GM21528 (cell line): ENCODE results near the gene ATAD3A.
"Not testable (repeated sequence)": the region's sequence is repeated elsewhere in the genome, so short reads cannot be mapped to it uniquely, and the experiment has no call there.

Source experiments
- ATAC-seq: cut with Tn5 transposase; IDR thresholded peaks from one replicate; pipeline ENCODE4 v1.9.1; 2021; ENCODE audit warnings: mild to moderate bottlenecking, moderate library complexity; ENCODE audit not compliant: unreplicated experiment, low FRiP score

Gene ATAD3A

DNA sequence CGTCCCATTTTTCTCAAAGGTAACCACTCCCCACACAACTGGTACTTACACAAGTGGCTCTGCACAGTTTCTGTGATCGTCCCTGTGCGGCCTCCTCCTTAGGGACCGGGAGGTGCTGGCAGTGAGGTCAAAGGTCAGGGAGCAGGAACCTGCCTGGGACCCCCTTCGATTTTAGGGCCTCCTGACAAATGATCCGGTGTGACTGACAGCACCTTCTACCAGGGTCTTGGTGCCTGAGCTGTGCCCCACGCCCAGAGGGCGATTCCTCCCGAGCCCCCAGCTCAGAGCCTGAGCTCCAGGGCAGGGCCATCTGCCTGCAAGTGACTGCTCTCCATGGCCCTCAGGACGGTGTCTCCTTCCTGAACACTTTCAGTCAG, 40.3 kb downstream of the ATAD3A start:
- ATAC-seq: no peak

DNA sequence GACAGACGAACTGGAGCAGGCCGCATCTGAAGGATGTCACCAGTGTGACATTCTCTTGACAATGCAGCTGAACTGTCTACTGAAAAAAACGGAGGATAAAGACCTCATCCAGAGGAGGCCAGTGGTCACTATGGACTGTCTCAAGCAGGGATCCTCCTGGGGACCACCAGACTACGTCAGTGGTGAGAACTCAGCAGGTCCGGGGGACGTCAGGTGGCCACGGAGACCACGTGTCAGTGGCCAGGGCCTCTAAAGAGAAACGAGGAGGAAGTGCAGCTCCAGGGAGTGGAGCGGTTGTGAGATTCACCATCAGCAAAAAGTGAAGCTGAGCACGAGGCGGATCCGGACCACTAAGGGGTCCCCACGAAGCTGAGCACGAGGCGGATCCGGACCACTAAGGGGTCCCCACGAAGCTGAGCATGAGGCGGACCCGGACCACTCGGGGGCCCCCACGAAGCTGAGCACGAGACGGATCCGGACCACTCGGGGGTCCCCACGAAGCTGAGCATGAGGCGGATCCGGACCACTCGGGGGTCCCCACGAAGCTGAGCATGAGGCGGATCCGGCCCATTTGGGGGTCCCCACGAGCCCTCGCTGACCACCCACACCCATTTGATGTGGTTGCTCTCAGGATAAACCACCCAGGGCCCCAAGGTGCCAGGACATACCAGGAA, 42.0 kb downstream of the ATAD3A start:
- no peak for ATAC-seq

DNA sequence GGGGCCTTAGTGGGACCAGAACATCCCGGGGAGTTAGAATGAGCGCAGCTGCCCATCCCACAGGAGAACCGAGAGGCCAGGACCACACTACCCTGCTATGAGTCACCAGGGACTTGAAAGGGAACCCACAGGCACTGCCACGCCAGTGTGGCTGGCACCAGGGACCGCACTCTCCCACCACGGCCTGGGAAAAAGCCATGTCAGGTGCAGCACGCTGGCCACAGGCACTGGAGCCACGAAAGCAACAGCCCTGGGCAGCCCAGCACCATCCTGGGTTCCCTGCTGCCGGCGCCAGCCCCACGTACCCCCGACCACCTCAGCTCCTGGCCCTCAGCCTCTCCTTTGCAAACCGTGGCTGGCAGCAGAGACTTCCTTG, 42.6 kb downstream of the ATAD3A start:
- no peak for ATAC-seq

DNA sequence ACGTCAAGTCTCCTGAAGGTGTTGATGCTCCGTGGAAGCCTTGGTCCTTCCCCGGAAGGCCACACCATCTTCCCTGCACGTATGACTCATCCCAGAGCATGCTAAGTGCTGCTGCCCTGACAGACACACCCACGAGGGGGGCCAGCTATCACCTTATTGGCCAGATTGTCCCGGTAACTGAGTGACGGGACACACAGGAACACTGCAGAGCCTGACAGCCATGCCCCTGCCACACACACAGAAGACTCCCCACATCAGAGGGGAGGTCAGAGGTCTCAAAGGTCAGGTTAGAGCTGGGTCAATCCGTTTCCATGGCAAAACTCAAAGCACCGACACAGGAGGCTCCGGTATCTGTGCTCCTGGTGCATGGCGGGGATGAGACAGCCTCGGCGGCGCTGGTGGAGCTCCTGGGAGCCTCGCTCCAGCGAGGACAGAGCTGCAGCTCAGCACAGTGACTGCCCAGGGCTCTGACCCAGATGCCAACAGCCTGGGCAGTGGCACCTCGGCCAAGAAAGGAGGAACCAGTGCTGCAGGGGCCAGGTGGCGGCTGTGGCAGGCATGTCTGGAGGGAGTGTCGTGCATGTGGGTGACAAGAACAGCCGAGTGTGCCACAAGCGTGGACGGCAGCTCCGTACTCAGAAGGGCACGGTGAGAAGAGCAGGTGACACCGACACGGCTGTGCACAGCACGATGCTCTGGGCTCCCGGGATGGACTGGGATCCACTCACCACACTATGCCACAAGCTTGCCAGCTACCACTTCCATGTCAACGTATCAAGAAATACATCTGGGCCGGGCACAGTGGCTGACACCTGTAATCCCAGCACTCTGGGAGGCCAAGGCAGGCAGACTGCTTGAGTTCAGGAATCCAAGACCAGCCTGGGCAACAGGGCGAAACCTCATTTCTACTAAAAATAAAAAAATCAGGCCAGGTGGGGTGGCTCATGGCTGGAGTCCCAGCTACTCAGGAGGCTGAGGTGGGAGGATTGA, 43.3 kb downstream of the ATAD3A start:
- ATAC-seq: no peak

DNA sequence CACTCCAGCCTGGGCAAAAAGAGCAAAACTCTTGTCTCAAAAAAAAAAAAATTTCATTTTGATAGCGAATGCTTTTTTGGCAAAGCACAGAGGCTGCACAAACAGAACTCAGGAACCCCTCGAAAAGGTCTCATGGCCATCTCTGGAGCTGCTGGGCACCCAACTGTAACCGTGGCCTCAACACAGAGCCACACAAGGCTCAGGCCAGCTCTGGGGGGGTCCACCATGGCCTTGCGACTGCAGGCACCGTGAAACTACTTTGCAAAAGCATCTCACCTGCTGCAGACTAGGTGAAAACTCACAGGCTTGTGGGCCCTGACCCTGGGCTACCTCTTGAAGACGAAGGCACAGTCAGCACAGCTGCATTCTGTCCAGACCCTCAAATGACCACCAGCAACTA, 44.5 kb downstream of the ATAD3A start:
- ATAC-seq: no peak

DNA sequence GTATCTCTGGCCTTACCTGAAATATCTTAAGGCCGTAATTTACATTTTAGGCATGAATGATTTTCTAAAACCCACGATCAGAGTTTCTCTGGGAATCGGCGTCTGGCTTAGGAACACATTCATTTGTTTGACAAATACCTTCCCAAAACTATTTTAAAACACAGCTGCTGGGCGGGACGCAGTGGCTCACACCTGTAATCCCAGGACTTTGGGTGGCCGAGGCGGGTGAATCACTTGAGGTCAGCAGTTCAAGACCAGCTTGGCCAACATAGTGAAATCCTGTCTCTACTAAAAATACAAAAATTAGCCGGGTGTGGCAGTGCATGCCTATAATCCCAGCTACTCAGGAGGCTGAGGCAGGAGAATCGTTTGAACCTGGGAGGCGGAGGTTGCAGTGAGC, 45.0 kb downstream of the ATAD3A start:
- ATAC-seq: not testable (repeated sequence)

DNA sequence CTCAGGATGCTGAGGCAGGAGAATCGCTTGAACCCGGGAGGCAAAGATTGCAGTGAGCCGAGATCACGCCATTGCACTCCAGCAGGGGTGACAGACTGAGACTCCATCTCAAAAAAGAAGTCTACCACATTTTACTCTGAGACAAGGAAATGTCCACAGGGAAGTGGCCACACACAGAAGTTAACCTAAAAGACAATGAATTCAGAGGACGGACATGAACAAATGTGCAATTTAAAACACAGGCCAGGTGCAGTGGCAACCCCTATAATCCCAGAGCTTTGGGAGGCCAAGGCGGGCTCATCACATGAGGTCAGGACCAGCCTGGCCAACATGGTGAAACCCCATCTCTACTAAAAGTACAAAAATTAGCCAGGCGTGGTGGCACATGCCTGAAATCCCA, 45.7 kb downstream of the ATAD3A start:
- not testable (repeated sequence) for ATAC-seq

DNA sequence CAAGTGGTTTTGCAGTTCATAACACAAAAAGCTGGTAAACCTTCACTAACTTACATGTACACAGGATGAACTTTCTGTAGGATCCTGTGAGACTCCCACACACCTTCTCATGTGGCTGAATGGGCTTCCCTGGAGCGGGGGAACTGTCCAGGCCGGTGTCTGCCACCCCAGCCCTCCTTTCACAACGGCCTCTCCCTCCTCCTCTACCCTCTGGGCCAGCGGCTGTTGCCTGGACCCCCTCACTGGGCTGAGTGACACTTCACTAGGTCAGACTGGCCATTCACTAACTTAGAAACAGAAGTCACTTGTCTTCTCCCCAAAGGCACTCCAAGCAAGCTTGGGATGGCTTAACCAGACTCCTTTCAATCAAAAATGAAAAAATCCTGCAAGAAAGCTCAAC, 46.6 kb downstream of the ATAD3A start:
- ATAC-seq: no peak

DNA sequence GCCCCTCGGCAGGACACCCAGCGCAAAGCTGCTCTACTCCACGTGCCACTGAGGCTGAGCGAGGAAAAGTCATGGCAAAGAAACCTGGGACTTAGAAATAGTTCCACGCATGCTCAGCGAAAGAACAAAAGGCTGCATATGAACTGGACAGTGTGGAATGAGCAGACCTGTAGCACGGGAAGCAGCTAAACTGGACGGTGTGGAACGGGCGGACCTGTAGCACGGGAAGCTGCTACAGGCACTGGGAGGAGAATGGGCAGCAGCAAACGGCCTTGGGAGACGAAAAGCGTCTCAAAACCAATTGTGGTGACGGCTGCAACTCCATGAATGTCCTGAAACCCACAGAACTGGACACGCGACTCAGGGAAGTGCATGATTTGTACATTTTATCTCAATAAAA, 47.1 kb downstream of the ATAD3A start:
- no peak for ATAC-seq

DNA sequence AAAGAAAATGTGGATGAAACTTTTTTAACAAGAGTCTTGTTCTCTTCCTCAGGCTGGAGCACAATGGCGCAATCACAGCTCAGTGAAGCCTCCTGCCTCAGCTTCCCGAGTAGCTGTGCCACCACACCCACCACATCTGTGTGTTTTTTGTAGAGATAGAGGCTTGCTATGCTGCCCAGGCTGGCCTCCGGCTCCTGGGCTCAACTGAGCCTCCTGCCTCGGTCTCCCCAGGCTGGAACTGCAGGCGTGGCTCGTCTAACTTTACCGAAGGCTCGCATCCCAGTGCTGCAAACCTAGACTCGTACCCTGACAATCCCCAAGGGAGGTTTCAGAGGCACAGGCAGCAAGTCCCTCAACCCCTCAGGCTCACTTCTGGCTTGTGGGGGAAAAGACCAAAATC, 48.2 kb downstream of the ATAD3A start:
- ATAC-seq: no peak

DNA sequence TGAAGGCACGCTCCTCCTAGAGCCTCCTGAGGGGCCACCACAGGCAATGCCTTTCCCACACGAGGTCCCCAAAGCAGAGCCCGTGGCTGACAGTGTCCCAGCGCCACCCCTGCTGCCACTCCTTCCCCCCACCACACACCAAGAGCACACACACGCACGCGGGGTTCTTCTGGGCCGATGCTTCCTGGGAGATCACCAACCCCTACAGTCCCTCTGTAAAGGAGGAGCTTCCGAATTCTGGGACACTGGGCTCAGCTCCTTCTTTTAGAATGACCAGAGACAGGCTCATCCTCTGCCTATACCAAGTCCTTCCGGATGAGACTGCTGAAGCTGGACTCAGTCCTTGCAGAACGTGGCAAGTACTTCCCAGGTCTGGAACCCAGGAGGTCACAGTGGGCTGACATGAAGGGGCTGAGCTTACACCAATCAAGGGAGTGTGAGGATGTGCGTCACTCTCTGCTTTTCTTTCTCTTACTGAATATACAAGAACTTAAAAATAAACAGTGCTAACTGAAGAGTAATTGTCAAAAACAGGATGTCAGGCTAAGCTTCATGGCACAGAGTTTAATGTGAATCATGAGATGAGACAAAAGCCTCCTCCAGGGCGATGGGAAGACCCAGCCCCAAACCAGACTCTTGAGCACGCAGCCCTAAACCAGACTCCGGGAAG, 50.0 kb downstream of the ATAD3A start:
- no peak for ATAC-seq

DNA sequence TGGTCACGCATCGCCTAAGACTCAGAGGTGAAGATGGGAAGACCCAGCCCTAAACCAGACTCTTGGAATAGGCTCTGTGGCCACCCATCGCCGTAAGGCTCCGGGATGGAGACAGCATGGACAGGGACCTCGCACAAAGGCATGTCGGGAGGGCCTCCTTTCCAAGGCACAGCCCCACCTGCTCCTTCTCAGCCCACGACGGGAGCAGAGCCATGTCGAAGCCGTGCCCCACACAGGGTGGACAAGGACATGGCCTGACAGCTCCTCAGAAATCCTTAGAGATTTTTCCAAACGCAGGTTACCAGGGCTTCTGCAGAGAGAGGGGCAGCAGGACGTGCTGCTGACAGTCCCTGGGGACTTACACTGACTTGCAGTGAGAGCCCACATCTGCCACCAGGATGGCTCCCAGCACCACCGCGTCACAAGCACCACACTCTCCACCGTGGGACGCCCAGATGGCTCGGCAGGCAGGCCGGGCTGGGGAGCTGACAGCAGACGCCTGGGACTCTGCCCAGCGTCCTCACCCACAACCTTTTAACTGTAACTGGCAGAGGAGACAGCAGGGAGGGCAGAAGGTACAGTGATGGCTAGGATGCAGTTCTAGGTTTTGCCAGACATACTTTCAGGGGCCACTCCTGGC, 50.7 kb downstream of the ATAD3A start:
- no peak for ATAC-seq

DNA sequence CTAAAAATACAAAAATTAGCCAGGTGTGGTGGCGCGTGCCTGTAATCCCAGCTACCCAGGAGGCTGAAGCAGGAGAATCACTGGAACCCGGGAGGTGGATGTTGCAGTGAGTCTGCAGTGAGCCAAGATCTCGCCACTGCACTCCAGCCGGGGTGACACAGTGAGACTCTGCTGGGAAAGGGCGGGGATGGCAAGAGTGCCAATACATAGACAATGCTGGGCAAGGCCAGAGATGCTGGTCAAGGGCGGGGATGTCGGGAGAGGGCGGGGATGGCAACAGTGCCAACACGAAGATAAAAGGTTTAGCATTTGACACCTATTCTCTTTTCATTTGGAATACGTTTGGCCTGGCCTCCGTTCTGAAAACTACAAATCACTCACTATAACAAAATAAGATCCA, 51.7 kb downstream of the ATAD3A start:
- no peak for ATAC-seq

DNA sequence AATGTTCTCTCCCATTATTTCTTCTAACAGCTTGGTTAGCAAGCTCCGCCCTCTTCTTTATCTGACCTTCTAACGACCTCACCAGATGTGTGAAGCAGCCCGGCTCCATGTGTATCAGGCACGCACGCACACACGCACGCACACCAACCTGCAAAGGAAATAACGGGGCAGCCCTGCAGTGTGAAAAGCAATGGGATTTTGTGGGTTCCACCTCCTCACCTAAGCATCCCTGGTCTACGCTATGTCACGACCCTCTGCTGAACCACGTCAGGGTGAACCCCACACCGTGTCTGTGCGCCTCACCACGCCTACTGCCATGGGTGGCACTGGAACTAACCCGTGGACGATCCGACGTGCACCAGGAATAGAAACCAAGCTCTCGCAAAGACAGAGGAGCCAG, 52.3 kb downstream of the ATAD3A start:
- ATAC-seq: no peak

DNA sequence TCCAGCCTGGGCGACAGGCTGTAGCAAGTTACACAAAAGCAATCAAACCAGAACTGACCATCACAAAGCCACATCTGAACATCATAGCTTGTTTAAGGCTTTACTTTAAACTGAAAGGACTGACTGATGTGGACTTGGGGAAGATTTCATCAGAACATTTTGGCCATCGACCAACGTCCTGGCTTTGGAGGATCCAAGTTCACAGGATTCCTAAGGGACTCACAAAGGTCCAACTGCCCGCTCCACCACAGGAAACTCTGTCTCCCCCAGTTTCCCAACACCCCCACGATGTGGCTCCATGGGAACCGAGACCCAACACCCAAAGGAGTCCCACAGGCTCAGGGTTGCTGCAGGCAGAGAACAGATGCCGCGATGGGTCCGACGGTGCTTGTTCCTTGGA, 53.4 kb downstream of the ATAD3A start:
- ATAC-seq: no peak

DNA sequence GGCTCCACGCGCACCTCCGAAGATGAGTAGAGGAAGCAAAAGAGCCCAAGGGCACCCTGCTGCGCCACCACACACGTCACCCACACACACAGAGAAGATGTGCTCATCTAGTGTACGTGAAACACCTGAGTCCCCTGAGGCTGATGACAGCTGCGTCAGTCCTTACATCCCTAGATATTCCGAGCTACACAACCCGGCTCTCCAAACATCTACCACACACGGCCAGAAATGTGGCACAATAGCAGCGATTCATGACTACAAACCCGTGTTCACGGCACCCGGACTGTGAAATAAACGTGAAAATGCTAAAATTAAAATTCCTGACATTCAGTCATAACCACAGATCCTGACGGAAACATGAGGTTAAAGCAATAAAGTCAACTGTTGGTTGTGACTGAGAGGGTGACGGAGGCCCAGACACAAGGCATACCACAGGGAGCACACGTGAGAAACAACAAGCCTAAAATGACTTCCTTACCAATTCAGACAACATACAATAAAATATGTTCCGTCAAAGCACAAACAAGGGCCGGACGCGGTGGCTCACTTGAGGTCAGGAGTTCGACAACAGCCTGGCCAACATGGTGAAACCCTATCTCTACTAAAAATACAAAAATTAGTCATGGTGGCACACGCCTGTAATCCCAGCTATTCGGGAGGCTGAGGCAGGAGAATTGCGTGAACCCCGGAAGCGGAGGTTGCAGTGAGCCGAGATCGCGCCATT, 55.4 kb downstream of the ATAD3A start:
- ATAC-seq: no peak

DNA sequence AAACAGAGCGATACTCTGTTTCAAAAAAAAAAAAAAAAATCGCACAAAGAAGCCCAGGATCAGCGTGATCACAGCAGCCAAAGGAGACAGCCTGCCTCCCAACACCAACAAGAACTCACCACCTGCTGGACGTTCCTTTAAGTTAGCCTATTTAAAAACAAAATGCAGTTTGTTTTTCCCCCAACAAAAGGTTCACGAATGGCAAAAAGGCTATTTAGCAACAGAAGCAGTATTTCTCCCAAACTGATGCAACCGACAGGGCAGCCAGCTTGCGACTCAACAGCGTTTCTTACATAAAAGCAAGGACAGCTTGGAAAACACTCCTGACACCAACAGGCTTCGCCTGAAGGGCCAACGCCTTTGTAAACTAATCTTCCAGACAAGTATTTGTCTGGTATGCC, 55.9 kb downstream of the ATAD3A start:
- ATAC-seq: no peak

DNA sequence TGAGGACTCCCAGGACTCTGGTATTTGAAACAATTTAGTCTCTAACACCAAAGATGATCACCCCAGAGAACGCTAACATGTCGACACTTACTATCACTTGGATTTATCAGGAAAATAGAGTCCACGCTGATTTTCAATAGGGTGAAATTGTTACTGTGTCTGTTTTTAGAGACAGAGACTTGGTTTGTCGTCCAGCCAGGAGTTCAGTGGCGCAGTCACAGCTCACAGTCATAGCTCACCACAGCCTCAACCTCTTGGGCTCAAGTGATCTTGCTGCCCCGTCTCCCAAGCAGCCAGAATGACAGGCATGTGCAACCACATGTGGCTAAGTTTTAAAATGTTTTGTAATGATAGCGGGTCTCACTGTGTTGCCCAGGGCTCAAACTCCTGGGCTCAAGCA, 57.4 kb downstream of the ATAD3A start:
- no peak for ATAC-seq

DNA sequence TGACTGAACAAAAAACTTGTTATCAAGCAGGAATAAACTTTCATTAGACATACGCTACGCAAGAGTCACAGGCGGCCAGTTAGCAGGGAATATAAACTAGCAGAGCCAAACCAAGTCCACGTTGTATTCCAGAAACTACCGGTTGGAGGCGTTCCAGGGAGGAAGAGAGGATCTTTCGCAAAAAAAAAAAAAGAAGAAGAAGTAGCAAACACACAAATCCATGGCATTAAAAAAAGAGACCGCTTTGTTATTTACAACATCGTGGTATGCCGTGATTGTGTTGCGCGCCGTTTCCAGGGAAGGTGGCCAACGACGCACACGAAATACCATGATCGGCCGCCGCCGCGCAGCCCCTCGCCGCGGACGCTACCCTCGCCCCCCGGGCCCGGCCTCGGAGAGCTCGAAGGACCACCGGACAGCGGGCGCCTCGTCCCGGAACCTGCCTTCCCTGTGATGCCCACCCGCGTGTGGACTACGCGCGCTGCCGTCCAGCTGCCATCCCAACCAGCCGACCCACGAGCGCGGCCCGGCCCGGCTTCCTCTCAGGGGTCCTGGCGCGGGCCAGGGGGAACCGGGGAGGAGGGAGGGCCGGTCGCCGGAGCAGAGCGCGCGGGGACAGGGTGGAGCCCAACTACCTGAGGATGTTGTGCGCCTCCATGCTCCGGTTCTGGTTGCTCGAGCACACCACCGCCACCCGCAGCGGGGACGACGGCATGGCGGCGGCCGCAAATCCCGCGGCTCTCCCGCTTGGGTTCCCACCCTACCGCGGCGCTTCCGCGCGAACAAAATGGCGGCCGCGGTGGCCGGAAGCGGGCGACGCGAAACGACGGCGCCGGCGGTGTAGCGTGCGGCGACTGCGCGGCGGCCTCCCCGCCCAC, 62.1 kb downstream of the ATAD3A start:
- peak; percentile 73 for ATAC-seq
